Iris pigment epithelial cell (primary cell): ENCODE results near the gene PSD4.

ENCODE experiments used
- DNase-seq: peaks from one replicate; pipeline ENCODE4 v3.0.0-alpha.2; 2011; ENCODE audit warnings: low read depth

The PSD4 gene

GRCh38 chr2:113167962-113168340 is 5.8 kb upstream of the PSD4 start:
- no peak for DNase-seq

- no peak for DNase-seq
Observed at GRCh38 chr2:113169002-113169530, 4.7 kb upstream of the PSD4 start.

GRCh38 chr2:113169586-113169985 is 4.2 kb upstream of the PSD4 start:
- no peak for DNase-seq

GRCh38 chr2:113171334-113172075 is 2.3 kb upstream of the PSD4 start:
- no peak for DNase-seq

- no peak for DNase-seq
Observed at GRCh38 chr2:113172721-113173541, 840 bp upstream of the PSD4 start.

GRCh38 chr2:113174376-113174750 is 592 bp downstream of the PSD4 start:
- no peak for DNase-seq

- DNase-seq, result no peak
Observed at GRCh38 chr2:113175042-113175628, 1.4 kb downstream of the PSD4 start.

- DNase-seq, result no peak
Observed at GRCh38 chr2:113175736-113176695, 2.2 kb downstream of the PSD4 start.

GRCh38 chr2:113176696-113177355 is 3.1 kb downstream of the PSD4 start:
- DNase-seq, result no peak

GRCh38 chr2:113178069-113178746 is 4.4 kb downstream of the PSD4 start:
- no peak for DNase-seq

- no peak for DNase-seq
Observed at GRCh38 chr2:113178891-113179290, 5.1 kb downstream of the PSD4 start.

- no peak for DNase-seq
Observed at GRCh38 chr2:113179446-113180045, 5.8 kb downstream of the PSD4 start.

GRCh38 chr2:113180131-113180946 is 6.6 kb downstream of the PSD4 start:
- no peak for DNase-seq

- DNase-seq, result no peak
Observed at GRCh38 chr2:113181258-113182051, 7.7 kb downstream of the PSD4 start.

GRCh38 chr2:113182471-113183260 is 8.9 kb downstream of the PSD4 start:
- no peak for DNase-seq

GRCh38 chr2:113183264-113183663 is 9.5 kb downstream of the PSD4 start:
- no peak for DNase-seq

GRCh38 chr2:113183703-113184102 is 9.9 kb downstream of the PSD4 start:
- no peak for DNase-seq
